ENCODE results near the gene CMKLR1. TPM values are rescaled to one million over a fixed set of nuclear protein-coding genes. Genes with fewer than 3 reads are reported as not detected.

CMKLR1 gene
- total RNA-seq, 1 experiment from 2014 or later: 0.15 TPM

DNA sequence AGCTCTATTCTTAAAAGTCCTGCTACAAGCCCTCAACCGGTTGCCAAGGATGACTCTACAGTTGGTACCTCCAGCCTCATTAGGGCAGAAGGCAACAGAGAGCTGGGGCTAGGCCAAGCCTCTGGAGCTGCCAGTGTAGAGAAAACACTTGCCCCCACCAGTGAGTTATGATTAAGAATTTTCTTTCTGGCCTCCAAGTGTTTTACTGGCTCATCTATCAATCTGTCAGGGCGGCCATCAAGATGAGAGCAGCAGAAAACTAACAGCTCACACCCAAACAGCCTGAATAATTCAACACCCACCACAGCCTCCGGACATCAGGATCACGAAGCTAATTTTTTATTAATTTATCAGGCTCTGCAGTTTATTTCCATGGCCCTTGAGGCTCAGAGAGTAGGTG is 40.7 kb upstream of the CMKLR1 start (continued):
- no peak for TF ChIP-seq REST (IDR thresholded peaks at IDR 0.05; ENCODE audit: low read depth)
- no peak for TF ChIP-seq ZBTB33 (IDR thresholded peaks at IDR 0.05; ENCODE audit: extremely low read depth, insufficient replicate concordance, low read length)
- TF ChIP-seq POLR2A (IDR thresholded peaks at IDR 0.05; ENCODE audit: borderline replicate concordance, extremely low read depth, insufficient read depth, insufficient read length): no peak
- no peak for TF ChIP-seq EGR1 (IDR thresholded peaks at IDR 0.05; ENCODE audit: low read depth)

DNA sequence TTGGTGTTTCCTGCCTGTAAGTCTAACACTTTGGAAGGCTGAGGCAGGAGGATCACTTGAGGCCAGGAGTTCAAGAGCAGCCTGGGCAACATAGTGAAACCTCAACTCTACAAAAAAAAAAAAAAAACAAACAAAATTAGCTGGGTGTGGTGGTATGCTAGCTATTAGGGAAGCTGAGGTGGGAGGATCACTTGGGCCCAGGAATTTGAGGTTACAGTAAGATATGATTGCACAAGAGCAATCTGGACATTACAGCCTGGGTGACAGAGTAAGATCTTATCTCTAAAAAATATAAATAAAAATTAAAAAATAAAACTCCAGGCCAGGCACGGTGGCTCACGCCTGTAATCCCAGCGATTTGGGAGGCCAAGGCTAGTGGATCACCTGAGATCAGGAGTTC is 39.8 kb upstream of the CMKLR1 start:
- no peak for DNase-seq (ENCODE audit: low read depth, low spot score)
- no peak overlapping the region for H3K4me2 ChIP-seq (ENCODE audit: low read length)
- H3K9ac ChIP-seq (ENCODE audit: low read length): no peak overlapping the region
- no peak overlapping the region for H3K27ac ChIP-seq (ENCODE audit: low read depth, low read length)
- no peaks in the 10 kb centered on the region for H3K9me2 ChIP-seq (ENCODE audit: insufficient read depth)
- TF ChIP-seq RAD21 (IDR thresholded peaks at IDR 0.05; ENCODE audit: low read depth): no peak
- TF ChIP-seq EZH2 (IDR thresholded peaks at IDR 0.05): no peak
- TF ChIP-seq SP1 (IDR thresholded peaks at IDR 0.05; ENCODE audit: low read depth): no peak
- no peak for ATAC-seq
- H2AFZ ChIP-seq (ENCODE audit: low read depth, low read length, poor library complexity, severe bottlenecking): no peak overlapping the region
- no peak overlapping the region for H3K4me3 ChIP-seq (replicated peaks in 1 of 2; ENCODE audit: low read depth in 1 of 2, low read length in 2 of 2)
- H3K79me2 ChIP-seq (ENCODE audit: insufficient read depth, low read length): no peaks in the 10 kb centered on the region
- intact Hi-C loops (cut with micrococcal nuclease): no loop called here
- H3K27me3 ChIP-seq (ENCODE audit: insufficient read depth, low read length): 0 out of 2 replicates have a peak, but pooled peaks cover 6% of the 10 kb centered on the region
- ChIA-PET POLR2A (no interaction called here), RAD21 (ENCODE audit: low non-redundant PET in 1 of 2, low total read pairs in 2 of 2, uncharacterized antibody in 2 of 2, unreplicated experiment in 2 of 2) (no interaction called here), CTCF (no interaction called here)
- peaks cover 0 to 3% of the 10 kb centered on the region in 2 experiments; a peak in 1 of 4 replicates for H3K9me3 ChIP-seq (ENCODE audit: control insufficient read depth in 1 of 2, insufficient read depth in 1 of 2, low read depth in 1 of 2, low read length in 2 of 2)
- H4K20me1 ChIP-seq (ENCODE audit: insufficient read depth): no peaks in the 10 kb centered on the region
- H3K36me3 ChIP-seq (ENCODE audit: control insufficient read depth in 1 of 2, insufficient read depth in 2 of 2, low read length in 2 of 2): no peaks in the 10 kb centered on the region
- no TSS peak for BruUV-seq (replicated peaks)
- no peaks in the 10 kb centered on the region for H3K4me1 ChIP-seq (ENCODE audit: control insufficient read depth in 1 of 2, insufficient read depth in 2 of 2, low read length in 2 of 2)
